NK-92 (cell line): Measurements from ENCODE around the gene GPC5.

Experiments used
- DNase-seq: peaks from one replicate; lab custom pipeline; 2025; ENCODE audit not compliant: unreplicated experiment; lab: John Stamatoyannopoulos, UW

GPC5 gene

GRCh38 chr13:92122186-92122853, 723.9 kb downstream of the GPC5 start:
- DNase-seq, result no peak

- no peak for DNase-seq
Observed at GRCh38 chr13:92126399-92126798, 728.0 kb downstream of the GPC5 start.

GRCh38 chr13:92135509-92135908, 737.1 kb downstream of the GPC5 start:
- no peak for DNase-seq

- no peak for DNase-seq
Observed at GRCh38 chr13:92136449-92137155, 738.2 kb downstream of the GPC5 start.

- DNase-seq, result no peak
Observed at GRCh38 chr13:92137520-92137919, 739.1 kb downstream of the GPC5 start.

GRCh38 chr13:92143766-92144165, 745.3 kb downstream of the GPC5 start:
- no peak for DNase-seq

GRCh38 chr13:92150606-92151005, 752.2 kb downstream of the GPC5 start:
- no peak for DNase-seq

- no peak for DNase-seq
Observed at GRCh38 chr13:92158346-92158745, 759.9 kb downstream of the GPC5 start.

- no peak for DNase-seq
Observed at GRCh38 chr13:92164822-92165221, 766.4 kb downstream of the GPC5 start.

- no peak for DNase-seq
Observed at GRCh38 chr13:92172191-92172590, 773.8 kb downstream of the GPC5 start.

GRCh38 chr13:92173254-92173653, 774.8 kb downstream of the GPC5 start:
- DNase-seq, result no peak

- DNase-seq, result no peak
Observed at GRCh38 chr13:92175330-92175729, 776.9 kb downstream of the GPC5 start.

GRCh38 chr13:92177966-92178365, 779.5 kb downstream of the GPC5 start:
- no peak for DNase-seq

- DNase-seq, result no peak
Observed at GRCh38 chr13:92179223-92179622, 780.8 kb downstream of the GPC5 start.

GRCh38 chr13:92187378-92187989, 789.1 kb downstream of the GPC5 start:
- DNase-seq, result no peak

GRCh38 chr13:92188574-92188973, 790.2 kb downstream of the GPC5 start:
- DNase-seq, result no peak

GRCh38 chr13:92196591-92197256, 798.3 kb downstream of the GPC5 start:
- no peak for DNase-seq

- no peak for DNase-seq
Observed at GRCh38 chr13:92197669-92198068, 799.2 kb downstream of the GPC5 start.

GRCh38 chr13:92218615-92219014, 820.2 kb downstream of the GPC5 start:
- no peak for DNase-seq

- DNase-seq, result no peak
Observed at GRCh38 chr13:92221916-92222315, 823.5 kb downstream of the GPC5 start.

GRCh38 chr13:92224052-92224821, 825.8 kb downstream of the GPC5 start:
- DNase-seq, result no peak
